A549 (cell line): ENCODE data around the gene RPL10.

Experiments used
- CBX2 ChIP-seq: fragments of 200-600 bp; sonication (generic); IDR thresholded peaks from 2 replicates; pipeline ENCODE4 v1.6.1; 2016; ENCODE audit warnings: low read depth, mild to moderate bottlenecking, borderline replicate concordance
- CHD2 ChIP-seq: fragments of 150-350 bp; IDR thresholded peaks from 2 replicates; pipeline ENCODE4 v1.6.1; 2014; ENCODE audit warnings: low read length; ENCODE audit not compliant: partially characterized antibody
- CHD4 ChIP-seq: fragments of 200-600 bp; sonication (generic); IDR thresholded peaks from 2 replicates; pipeline ENCODE4 v1.6.1; 2016; ENCODE audit warnings: antibody characterized with exemption, mild to moderate bottlenecking, borderline replicate concordance
- CTCF ChIP-seq: fragments of >200 bp; sonication (Bioruptor Twin); formaldehyde crosslinking; IDR thresholded peaks from 3 replicates; pipeline ENCODE4 v1.5.1; 2016
- FOXS1 ChIP-seq: fragments of 250-450 bp; sonication (Bioruptor Pico); IDR thresholded peaks from 2 replicates; pipeline ENCODE4 v1.5.0; 2020; ENCODE audit warnings: mild to moderate bottlenecking, moderate library complexity
- HDAC2 ChIP-seq: fragments of 200-600 bp; sonication (generic); IDR thresholded peaks from 2 replicates; pipeline ENCODE4 v1.6.1; 2016
- HOXB5 ChIP-seq: fragments of 250-450 bp; sonication (Bioruptor Pico); IDR thresholded peaks from 2 replicates; pipeline ENCODE4 v1.5.0; 2020; ENCODE audit warnings: mild to moderate bottlenecking, moderate library complexity
- JUNB ChIP-seq: fragments of >200 bp; sonication (Bioruptor Twin); formaldehyde crosslinking; IDR thresholded peaks from 2 replicates; pipeline ENCODE4 v1.6.1; 2016
- POLR2A ChIP-seq: IDR thresholded peaks from 2 replicates; pipeline ENCODE4 v1.6.1; 2012; ENCODE audit warnings: mild to moderate bottlenecking, low read length
- RFX5 ChIP-seq: fragments of 450-650 bp; IDR thresholded peaks from 2 replicates; pipeline ENCODE4 v1.7.1; 2014; ENCODE audit warnings: antibody characterized with exemption, mild to moderate bottlenecking, moderate library complexity
- SMC3 ChIP-seq: fragments of >200 bp; sonication (Bioruptor Twin); formaldehyde crosslinking; IDR thresholded peaks from 3 replicates; pipeline ENCODE4 v1.6.1; 2018; ENCODE audit warnings: inconsistent platforms
- TF ChIP-seq, protein P1 (sequence below): fragments of 200-600 bp; sonication (generic); IDR thresholded peaks from 2 replicates; pipeline ENCODE4 v1.6.1; 2016; ENCODE audit warnings: antibody characterized with exemption, mild to moderate bottlenecking, moderate library complexity

- TF ChIP-seq POLR2A, result no peak
- TF ChIP-seq CTCF, result no peak
- no peak for TF ChIP-seq JUNB
- no peak for TF ChIP-seq SMC3
- no peak for TF ChIP-seq FOXS1 (CRISPR knock-in tag)
- TF ChIP-seq CBX2, result no peak
- no peak for TF ChIP-seq HOXB5 (CRISPR knock-in tag)
- TF ChIP-seq, protein P1, sequence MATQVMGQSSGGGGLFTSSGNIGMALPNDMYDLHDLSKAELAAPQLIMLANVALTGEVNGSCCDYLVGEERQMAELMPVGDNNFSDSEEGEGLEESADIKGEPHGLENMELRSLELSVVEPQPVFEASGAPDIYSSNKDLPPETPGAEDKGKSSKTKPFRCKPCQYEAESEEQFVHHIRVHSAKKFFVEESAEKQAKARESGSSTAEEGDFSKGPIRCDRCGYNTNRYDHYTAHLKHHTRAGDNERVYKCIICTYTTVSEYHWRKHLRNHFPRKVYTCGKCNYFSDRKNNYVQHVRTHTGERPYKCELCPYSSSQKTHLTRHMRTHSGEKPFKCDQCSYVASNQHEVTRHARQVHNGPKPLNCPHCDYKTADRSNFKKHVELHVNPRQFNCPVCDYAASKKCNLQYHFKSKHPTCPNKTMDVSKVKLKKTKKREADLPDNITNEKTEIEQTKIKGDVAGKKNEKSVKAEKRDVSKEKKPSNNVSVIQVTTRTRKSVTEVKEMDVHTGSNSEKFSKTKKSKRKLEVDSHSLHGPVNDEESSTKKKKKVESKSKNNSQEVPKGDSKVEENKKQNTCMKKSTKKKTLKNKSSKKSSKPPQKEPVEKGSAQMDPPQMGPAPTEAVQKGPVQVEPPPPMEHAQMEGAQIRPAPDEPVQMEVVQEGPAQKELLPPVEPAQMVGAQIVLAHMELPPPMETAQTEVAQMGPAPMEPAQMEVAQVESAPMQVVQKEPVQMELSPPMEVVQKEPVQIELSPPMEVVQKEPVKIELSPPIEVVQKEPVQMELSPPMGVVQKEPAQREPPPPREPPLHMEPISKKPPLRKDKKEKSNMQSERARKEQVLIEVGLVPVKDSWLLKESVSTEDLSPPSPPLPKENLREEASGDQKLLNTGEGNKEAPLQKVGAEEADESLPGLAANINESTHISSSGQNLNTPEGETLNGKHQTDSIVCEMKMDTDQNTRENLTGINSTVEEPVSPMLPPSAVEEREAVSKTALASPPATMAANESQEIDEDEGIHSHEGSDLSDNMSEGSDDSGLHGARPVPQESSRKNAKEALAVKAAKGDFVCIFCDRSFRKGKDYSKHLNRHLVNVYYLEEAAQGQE, result no peak
- no peak for TF ChIP-seq CHD2
- TF ChIP-seq RFX5, result no peak
- TF ChIP-seq HDAC2, result no peak
- TF ChIP-seq CHD4, result no peak
Observed at GRCh38 chrX:154444755-154445246, 46.6 kb downstream of the RPL10 start.
